IPS-NIHi7 (cell line): Measurements from ENCODE around the gene OTUD5.

ENCODE experiments used
- DNase-seq: peaks from one replicate; pipeline ENCODE4 v3.0.0; 2012; ENCODE audit warnings: mixed read lengths; ENCODE audit errors: extremely low spot score

The OTUD5 gene

DNA sequence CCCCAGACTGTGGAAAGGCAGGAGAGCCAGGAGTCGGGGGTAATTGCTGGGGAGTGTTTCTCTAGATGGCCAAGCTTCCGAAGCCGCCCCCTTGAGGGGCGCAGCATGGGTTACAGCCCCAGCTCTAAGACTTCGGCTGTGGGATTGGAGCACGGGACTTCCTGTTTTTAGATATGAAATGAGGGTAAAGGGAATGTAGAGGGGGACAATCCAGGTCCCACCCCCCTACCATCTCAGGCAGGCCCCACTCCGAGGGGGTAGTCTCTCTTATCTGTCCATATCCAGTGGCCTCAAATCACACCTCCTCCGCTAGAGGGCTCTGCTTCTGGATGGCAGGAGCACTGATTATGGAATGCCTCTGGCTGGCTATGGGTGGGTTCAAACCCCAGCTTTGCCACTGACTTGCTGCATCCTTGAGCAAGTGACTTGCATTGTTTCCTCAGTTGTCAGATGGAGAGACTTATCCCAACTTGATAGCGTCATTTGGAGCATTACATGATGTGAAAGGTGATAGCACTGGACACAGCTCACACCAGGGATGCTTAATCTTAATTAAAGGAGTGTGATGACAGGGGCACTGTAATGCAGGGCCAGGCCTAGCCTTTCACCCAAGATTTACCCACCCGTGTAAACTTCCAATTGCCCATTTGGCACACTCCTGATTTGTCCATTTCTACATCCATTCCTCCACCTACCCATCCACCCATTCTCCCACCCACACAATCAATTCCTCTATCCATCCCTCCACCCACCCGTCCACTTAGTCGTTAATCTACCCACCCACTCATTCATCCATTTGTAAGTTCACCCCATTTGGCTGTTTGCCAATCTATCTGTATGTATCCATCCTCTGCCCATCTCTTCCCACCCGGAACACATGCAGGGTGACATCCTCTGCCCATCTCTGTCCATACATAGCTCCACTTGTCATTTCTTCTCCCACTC lies 15.1 kb upstream of the OTUD5 start:
- DNase-seq: peak; percentile 67

DNA sequence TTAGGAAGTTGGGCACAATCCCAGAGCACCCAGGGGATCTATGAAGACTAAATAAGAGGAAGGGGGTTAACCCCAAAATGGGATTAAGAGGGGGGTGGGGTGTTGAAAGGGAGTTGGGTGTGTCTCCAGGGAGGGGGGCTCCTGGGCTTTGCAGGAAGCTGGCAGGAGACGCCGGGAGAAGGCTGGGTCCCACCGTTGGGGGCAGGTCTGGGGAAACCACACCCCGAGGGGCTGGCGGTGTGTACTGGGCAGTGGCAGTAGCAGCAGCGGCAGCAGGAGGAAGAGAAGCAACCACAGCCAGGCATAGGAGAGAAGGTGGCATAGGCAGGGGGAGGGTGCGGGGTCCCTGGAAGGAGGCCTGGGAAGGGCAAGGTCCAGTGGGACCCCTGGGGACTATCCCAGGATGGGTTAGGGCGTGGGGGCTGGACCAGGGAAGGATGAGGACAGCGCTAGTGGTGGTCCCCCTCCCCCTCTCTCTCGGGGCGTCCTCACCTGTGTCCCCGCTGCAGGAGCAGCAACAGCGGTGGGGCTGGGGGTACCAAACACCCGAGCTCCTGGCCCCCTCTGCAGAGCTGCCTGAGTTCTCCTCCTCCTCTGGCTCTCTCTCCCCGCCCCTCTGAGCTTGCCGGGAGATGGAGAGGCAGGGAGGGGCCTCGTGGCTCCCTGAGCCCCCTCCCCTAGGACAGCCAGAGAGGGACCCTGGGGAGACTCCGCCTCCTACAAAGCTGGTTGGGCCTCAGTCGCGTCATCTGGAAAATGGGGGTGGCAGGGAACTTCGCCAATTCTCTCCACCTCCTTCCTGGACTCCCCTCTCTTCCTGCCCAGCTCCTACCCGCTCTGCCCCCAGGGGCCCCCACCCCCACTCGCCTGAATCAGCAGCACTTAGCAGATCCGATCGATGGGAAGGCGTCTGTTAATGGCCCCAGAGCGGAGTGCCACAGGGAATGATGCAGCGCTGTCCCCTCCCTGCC lies 14.1 kb upstream of the OTUD5 start, which contains the start of gene KCND1:
Gene KCND1, minus strand, starts transcription at position 596 of the 971 bp plus-strand sequence. CDS start 1,573 bp downstream, outside the sequence.
- peak; percentile 64 for DNase-seq

DNA sequence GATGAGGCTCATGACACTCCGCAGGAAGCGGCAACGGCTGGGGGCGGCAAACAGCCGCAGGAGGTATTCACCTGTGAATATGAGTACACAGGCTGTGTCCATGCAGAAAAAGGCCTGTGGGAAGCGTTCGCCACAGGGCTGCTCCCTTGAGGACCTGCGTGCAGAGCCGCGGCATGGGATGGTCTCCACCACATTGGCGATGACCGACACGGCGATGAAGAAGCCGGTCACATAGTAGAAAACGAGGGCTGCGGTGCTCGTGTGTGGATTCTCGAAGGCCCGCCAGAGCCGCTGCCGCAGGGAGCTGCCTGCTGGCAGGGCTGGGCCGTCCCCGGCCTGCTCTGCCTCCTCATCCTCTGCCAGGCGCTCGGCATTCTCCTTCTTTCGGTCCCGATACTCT lies 12.1 kb upstream of the OTUD5 start:
- DNase-seq: no peak

DNA sequence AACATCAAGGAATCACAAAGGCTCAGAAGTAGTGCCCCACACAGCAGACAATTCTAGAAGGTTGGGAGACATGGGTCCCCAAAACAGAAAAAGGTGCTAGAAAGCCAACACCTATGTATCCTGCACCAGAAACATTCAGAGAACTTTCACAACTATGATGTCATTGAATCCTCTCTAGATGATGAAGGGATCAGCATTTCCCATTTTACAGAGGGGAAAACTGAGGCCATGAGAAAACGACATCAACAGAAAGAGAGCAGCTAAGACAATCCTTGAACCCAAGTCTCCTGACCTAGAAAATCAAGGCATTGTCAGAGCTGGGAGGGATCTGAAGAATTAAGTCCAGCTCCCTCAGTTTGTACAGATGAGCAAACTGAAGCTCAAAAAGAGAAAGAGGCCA lies 11.0 kb upstream of the OTUD5 start:
- DNase-seq: no peak

DNA sequence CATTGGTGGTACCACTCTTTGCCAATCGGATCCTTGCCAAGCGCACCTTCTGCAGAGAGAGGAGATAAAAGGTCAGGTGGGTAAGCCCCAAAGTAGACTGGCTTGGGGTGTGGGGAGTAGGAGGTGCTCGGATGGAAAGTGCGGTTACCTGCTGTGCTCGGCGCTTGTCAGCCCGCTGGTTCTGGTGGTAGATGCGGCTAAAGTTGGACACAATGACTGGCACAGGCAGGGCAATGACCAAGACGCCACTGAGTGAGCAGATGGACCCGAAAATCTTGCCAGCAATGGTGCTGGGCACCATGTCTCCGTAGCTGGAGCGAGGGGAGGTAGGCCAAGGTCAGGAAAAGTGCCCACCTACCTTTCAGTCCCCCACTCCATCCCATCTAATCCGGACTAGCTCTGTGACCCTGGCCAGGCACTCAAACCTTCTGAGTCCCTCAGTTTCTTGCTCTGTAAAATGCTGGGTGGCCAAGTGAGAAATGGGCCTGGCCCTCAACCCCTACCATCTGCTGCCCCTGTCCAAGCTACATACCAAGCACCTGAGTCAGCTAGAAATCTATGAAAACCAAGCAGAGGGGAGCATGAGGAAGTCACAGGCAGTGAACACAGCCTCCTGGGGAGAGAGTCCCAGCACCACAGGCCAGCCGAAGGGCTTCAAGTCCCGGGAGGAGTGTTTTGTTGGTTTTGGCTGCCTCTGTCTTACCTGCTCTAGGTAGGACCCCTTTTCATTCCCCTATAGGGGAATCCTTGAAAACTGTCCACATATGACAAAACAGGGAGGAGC lies 9.6 kb upstream of the OTUD5 start:
- DNase-seq: no peak

DNA sequence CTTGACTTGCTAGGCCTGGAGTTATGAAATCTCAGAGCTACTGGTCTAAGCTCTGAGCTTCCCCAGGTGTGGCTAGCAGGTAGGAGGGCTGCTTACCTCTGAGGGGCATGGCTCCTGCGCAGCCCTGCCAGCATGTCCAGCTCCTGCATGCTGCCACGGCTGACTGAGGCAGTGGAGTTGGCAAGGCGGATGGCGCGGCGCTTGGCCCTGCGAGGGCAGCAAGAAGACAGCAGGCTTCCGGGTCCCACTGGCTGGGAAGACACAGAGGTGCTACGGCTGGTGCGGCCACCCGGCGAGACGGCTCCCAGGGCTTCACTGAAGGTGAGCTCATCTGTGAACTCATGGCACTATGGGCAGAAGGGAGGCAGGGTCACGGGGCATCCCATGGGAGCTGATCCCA lies 8.6 kb upstream of the OTUD5 start:
- no peak for DNase-seq

DNA sequence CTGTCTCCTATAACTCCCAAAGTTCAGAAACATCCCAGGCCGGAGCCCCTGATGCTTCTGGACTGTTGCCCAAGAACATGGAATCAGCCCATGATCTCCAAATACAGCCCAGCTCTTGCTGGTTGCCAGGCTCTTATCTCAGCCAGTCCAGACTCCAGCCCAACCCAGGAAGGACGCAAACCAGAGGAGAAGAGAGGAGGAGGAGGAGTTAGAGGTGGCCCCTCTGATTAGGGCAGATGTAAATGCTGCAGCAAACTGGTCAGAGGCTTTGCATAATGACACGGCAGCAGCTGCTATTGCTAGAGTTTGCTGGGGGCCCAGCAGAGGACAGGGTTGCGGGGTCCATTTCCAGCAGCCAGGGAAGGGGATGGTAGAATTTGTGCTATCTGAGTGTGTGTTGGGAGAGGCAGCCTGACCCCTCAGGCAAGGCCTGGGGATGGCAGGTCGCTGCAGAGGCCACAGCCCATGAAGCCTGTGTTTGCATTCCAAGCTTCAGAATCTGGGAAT lies 4.2 kb upstream of the OTUD5 start:
- no peak for DNase-seq

DNA sequence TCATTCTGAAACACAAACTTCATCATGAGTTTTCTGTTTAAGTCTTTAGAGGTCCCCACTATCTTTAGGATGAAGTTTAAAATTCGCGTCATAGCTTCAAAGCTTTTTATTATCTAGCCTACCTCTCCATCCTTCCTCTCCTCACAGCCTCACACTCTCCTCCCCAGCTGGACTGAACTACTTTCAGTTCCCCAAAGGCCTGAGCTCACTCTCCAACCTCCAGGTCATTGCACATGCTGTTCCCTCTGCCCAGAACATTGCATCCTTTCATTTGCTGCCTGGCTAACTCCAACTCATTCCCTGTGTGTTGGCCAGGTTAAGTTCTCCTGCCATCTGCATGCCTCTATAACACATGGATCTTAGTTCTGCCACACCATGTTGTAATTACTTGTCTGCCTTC lies 2.9 kb upstream of the OTUD5 start:
- no peak for DNase-seq

DNA sequence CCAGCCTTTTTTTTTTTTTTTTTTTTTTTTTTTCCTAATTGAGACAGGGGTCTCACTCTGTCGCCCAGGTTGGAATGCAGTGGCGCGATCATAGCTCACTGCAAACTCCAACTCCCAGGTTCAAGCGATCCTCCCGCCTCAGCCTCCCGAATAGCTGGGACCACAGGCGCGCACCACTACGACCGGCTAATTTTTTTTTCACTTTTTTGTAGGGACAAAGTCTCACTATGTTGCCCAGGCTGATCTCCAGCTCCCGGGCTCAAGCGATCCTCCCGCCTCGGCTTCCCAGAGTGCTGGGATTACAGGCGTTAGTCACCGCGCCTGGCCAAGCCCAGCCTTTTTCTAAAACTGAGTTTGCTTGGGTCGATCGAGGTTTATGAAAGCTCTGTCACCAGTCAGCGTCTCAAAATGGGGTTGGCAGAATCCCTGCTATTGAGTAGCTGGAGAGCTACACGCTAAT lies 1.3 kb upstream of the OTUD5 start:
- DNase-seq: no peak

DNA sequence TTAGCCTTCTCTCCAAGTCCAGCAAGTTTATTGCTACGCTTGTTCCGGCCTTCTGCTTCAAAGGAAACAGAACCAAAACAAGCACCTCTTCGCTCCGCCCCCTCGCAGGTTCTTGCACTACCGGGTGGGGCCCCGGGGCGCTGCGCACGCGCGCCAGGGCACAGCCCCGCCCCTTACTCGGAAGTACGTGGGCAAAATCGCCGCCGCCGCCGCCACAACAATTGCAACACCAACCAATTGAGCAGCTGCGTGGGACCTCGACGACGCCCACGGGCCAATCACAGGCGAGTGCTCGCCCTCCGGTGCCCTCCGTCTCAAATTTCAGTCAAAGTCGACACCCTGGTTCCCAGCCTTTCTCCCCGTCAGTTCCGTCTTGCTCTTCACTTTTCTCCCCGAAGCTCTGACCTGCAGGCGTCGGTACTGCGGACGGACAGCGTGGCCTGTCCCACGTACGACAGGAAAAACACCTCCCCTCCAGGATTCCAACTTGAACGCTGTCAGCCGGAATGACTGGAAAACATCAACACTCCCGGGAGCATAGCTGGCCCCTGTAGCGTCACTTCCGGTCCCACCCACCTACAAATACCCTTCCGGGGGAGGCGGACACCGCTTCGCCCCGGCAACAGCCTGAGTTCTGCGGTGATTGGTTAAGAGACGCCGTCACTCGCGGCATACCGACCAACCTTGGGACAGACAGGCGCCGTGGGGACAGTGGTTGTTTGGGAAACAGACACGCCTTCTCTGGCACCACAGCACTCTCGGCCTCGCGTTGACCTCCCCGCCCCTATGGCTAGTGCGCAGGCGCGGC lies 624 bp upstream of the OTUD5 start:
- peak; percentile 92 for DNase-seq

DNA sequence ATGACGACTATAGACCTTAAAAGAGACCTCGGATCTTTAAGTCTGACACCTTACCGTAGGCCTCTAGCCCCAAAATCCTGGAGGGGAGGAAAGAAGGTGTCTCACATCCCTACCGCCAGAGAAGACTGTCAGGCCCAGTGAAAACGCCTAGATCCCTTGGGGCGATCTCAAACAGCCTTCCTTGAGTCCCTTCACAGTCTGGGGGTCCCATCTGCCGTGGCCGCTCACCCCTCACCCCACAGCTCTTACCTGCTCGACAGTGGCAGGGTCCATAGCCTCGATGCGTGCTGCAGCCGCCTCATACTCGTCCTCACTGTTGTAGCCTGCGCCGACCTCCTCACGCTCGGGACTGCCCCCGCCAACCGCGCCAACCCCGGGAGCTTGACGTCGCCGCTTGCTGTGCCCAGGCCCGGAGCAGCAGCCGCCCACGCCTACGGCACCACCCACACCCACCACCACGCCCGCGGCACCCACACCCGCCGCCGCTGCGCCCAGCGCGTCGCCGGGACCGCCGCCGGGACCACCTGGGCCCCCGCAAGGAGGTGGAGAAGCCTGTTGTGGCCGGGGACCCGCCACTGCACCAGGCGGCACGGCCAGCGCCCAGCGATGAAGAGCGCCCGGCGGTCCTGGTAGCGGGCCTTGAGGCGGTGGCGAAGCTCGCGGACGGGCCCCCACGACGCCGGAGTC lies 536 bp downstream of the OTUD5 start:
- DNase-seq: no peak

DNA sequence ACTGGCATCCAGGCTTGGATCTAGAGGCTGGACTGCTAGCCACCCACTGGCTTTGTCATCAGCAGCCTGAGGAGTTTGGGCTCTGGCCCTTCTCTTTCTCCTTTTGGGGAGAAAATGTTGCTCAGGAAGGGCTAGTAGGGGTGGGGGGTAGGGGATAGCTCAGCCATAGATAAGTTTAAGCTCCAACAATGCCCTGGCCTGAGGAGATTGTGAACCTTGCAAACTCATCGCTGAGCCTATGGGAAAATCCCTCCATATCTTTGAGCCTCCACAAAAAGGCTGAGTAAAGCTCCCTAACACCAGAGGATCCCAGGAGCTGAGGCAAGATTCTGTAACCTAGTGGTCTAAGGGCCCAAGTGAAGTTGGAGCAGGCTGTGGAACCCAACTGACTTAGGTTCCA lies 8.8 kb downstream of the OTUD5 start:
- DNase-seq: no peak

DNA sequence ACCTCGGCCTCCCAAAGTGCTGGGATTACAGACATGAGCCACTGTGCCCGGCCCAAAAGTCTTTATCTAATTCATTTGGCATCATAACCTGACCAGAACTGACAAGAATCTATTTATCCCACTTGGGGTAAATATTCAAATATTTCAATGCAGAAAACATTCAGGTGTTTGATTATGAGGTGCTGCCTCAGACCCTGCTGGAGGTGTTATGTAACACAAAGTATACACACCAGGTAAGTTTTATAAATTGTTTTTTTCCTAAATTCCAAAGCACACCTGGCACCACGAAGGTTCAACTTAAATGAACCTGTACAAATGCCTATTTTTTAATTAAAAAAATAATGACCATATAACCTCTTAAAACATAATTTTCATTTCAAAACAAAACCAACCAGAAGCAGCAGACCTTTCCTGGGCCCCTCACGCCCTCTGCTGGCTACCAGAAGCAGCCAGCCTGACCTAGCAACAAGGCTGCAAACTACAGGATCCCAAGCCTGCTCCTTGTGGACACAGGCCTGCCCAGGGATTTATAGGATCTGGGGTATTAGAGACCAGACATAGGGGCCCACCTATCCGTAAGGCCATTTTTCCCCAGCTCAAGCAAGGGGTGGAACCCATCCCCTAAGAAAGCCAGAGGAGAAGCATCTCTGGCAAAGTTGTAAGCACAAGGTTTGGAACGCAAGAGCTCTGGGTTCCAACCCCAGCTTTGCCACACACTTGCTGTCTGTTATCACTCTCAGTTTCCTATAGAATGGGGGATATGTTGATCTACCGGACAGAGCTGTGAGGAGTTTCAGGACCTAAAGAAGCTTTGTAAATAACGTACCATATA lies 11.7 kb downstream of the OTUD5 start:
- DNase-seq: peak; percentile 65

DNA sequence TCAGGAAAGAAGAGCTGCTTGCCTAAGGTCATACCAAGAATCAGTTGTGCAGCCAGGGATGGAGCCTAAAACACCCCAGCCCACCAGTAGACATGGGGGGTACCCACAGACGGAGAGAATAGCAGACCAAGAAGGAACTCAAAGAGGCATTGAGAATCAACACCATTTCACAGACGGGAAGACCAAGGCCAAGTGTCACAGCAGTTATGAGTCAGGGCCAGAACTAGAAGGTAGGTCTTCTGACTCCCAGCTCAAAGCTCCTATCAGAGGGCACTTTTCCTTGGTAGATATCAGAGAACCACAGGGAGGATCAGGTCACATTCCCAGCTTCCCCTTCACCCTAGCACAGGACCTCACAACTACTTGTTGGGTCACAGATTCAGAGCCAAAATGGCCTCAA lies 14.5 kb downstream of the OTUD5 start:
- DNase-seq: no peak

DNA sequence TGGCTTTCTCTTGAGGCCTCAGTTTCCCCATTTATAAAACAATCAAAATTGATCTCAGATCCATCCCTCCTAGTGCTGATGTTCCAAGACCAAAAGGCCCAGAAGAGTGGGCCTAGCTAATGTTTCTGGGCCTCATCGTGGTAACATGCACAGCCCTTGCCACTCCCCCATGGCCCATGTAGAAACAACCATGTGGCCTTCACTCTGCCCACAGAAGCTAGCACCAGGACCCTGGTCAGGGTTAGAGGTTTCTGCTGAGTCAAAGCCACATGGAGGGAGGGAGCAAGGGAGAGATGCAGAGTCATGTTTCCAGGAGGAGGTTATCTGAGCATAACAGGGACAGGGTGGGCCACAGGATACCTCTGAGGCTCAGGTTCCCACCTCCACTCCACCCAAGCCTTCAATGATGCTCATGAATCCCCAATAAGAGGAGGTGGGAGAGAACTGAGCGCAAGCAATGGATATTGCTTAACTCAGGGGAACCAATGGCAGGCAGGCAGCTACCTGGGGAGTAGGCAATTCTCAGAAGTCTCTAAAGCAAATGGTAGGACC lies 16.9 kb downstream of the OTUD5 start:
- no peak for DNase-seq

DNA sequence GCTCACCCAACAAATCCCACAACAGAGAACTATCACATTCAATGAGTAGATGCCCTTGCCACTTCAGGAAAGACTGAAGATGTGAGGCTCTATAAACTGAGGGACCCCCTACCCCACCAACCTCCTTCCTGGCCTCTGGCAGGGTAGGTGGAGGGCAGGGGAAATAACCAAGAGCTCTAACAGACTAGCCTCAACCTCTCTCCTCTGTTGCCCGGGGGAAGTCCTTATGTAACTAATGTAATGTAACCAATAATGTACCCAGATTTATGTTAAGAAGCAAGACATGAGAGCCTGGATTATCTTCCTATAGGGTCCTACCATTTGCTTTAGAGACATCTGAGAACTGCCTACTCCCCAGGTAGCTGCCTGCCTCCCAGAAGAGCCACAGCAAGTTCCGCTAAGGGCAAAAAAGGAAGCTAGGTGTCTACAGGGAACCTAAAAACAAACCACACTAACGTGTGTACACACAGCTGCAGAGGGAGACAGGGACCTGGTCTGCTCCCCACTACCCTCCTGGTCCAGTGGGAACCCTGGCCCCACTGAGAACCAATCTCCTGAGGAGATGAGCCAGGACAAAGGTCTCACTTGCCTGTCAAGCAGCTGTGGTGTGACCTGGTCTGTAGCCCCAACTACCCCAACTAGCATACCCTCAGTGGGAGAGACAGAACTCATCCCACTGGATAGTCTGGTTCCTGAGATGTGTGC lies 17.7 kb downstream of the OTUD5 start:
- DNase-seq: no peak

DNA sequence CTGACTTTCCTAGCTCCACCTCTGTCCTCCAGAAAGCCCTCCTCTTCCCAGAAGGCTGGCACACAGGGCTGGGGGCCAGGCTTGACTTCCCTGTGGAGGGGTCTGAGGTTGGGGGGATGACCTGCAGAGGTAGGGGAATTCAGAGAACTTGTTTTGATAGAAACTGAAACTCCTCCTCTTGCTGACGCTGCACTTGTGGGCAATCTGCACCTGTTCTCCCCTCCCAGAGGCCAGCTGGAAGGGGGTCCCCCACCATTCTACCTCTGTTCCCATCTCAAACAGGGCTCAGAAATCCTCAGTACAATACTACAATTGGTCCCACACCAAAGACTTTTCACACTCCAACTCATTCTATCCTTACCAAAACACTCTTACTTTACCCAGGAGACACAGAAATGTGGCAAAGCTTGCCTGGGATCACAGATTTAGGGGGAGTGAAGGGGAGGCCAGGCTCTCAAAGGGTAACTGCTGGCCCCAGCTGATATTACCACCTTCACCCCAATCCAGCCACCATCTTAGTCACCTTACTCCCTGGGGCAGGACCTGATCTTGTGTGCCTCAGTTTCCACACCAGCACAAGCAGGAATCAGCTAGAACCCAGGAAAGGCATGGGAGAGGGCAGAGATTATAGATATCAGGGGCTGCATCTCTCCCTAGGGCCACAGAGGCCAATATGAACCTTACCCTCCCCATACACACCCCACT lies 18.5 kb downstream of the OTUD5 start:
- no peak for DNase-seq
